HG03097 (cell line): ENCODE measurements around the gene MEOX1.

ENCODE experiments used
- ATAC-seq: cut with Tn5 transposase; IDR thresholded peaks from one replicate; pipeline ENCODE4 v1.9.1; 2021; ENCODE audit not compliant: unreplicated experiment, low FRiP score

Gene MEOX1

DNA sequence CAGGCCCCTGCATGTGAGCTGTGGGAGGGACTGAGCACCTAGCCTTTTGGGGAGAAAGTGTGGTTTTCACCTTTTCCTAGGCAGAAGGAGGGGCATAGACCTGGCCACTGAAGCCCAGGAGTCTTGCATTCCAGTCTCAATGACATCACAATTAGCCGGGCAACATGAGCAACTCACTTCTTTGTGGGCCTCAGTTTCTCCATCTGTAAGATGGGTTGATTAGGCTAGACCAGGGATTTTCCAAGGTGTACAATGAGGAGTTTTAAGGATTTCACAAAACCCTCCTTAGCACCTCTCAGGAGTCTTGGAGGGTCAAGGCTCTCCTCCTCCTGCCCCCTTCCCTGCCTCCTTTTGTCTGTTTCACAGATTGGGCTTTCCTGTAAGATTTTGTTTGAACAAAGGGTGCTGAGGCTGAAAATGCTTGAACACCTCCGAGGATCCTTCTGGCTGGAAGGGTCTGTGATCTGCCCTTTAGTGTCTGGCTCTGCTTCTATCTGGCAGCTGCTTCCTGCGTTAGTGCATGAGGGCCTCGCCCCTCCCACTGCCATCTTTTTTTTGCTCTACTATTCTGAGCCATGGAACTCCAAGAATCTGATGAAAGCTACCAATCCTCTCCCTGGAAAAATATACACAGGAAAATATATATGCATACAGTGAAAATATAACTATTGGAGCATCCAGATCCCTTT, 63.2 kb downstream of the MEOX1 start:
- ATAC-seq = no peak

DNA sequence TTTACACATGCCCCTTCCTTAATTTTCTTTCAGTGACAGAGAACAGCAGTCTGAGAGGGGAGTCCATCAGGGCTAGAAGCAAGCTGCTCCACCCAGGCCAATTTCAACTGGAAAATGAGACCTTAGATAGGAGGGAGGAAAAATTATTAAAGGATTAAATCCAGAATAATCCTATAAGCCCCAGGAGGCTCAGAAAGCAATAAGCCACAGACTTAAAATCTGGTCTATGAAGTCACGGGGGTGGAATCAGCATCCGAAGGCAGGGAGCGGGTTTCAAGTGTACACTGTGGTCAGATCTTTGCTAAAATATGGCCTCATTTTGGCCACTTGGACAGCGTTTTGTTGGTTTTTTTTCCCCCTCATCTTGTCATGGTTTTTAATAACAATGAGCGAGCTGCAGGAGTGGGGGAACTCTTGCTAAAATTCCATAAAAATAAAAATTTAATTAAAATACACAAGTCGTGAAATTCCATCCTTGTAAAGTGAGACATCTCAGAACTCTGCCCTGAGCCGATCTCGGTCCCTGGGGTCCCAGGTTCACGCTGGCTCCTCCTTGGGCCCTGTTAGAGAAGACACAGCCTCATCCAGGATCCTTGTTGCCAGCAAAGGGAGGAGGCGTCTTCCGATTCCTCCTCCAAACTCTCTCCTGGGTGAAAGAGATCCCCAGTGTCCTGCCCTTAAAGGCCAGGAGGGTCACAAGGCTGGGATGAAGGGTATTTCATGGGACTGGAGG, 63.9 kb downstream of the MEOX1 start:
- ATAC-seq = no peak

DNA sequence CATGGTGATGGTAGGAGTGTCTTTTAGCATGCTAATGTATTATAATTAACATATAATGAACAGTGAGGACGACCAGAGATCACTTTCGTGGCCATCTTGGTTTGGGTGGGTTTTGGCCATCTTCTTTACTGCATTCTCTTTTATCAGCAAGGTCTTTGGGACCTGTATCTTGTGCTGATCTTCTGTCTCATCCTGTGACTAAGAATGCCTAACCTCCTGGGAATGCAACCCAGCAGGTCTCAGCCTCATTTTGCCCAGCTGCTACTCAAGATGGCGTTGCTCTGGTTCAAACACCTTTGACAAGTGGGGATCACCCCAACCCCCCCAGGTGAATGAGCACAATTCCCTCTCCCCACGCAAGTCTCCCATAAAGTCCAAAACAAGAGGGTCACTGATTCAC, 66.3 kb downstream of the MEOX1 start:
- ATAC-seq = no peak

DNA sequence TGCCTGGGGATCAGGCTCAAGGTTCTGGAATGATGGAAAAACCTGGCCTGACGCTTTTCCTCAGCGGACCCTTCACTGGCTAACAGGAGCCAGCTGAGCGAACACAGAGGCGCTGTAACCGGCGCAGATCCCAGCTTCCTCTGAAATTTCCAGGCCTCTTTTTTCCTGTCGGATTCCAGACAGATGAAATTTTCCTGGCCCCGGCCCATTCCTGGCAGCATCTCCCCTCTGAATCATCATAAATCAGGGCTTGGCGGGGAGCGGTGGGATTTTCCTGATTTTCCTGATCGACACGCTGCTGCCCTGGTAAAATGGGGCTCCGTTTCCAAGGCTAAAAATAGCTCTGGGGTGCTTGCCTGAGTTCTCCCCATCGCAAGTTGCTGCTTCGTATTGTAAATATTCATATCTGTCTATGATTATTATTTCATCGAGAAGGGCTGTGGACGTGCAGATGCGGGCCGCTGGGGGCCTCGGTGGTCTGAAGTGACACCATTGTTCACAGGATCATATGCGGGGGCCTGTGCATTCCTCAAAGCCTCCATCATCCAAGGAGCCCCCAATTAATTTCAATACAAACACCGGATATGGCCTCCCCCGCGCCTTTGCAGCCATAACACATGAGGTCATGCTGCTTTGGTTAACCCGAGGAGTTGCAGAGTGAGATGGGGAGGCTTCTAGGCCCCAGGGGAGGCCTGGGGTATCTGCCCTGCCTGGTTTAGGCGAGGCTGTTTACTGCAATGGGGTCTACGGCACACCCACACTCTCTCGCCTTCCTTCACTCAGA, 69.8 kb downstream of the MEOX1 start:
- ATAC-seq = no peak

DNA sequence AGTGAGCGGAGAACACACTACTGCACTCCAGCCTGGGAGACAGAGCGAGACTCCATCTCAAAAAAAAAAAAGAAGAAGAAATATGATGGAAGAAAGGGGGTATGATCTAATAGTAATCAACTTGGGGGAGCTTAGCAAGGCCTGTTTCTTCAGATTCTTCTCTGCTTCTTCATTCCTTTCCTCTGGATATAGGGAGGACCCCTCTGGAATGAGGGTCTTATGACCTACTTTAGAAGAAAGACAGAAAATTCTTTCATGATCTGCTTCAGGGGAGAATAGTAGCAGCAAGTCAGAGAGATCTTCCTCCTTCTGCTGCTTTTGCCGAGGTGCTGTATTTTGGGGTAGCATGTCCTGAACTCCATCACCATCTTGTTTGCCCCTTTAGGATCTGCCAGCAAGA, 70.7 kb downstream of the MEOX1 start:
- no peak for ATAC-seq
